ENCODE results near the gene TGFB2.

Gene TGFB2

GRCh38 chr1:218364028-218364710 lies 19.0 kb downstream of the TGFB2 start:
- DNase-seq: no peak

- no peak for DNase-seq
These were observed 20.3 kb downstream of the TGFB2 start for GRCh38 chr1:218365226-218365999.

- DNase-seq: no peak
These were observed 21.4 kb downstream of the TGFB2 start for GRCh38 chr1:218366322-218367052.

GRCh38 chr1:218367118-218367517 lies 22.0 kb downstream of the TGFB2 start:
- DNase-seq: no peak

- no peak for DNase-seq
These were observed 23.6 kb downstream of the TGFB2 start for GRCh38 chr1:218368686-218369085.

- no peak for DNase-seq
These were observed 24.8 kb downstream of the TGFB2 start for GRCh38 chr1:218369688-218370511.

GRCh38 chr1:218371927-218372672 lies 27.0 kb downstream of the TGFB2 start:
- peak in 1 of 2 experiments; percentile 8 for DNase-seq

- no peak for DNase-seq
These were observed 29.5 kb downstream of the TGFB2 start for GRCh38 chr1:218374401-218375353.

GRCh38 chr1:218376722-218377121 lies 31.6 kb downstream of the TGFB2 start:
- DNase-seq: no peak

- DNase-seq: no peak
These were observed 32.1 kb downstream of the TGFB2 start for GRCh38 chr1:218377143-218377660.

GRCh38 chr1:218380125-218380977 lies 35.2 kb downstream of the TGFB2 start:
- no peak for DNase-seq

- DNase-seq: no peak
These were observed 37.1 kb downstream of the TGFB2 start for GRCh38 chr1:218382261-218382660.

- no peak for DNase-seq
These were observed 37.9 kb downstream of the TGFB2 start for GRCh38 chr1:218383051-218383450.

GRCh38 chr1:218383681-218384080 lies 38.5 kb downstream of the TGFB2 start:
- DNase-seq: no peak

GRCh38 chr1:218384581-218384993 lies 39.5 kb downstream of the TGFB2 start:
- no peak for DNase-seq

GRCh38 chr1:218388591-218388990 lies 43.5 kb downstream of the TGFB2 start:
- DNase-seq: no peak

- DNase-seq: no peak
These were observed 45.5 kb downstream of the TGFB2 start for GRCh38 chr1:218390618-218391017.

- DNase-seq: no peak
These were observed 47.6 kb downstream of the TGFB2 start for GRCh38 chr1:218392780-218393179.

- DNase-seq: no peak
These were observed 49.3 kb downstream of the TGFB2 start for GRCh38 chr1:218394416-218394815.

- DNase-seq: no peak
These were observed 49.9 kb downstream of the TGFB2 start for GRCh38 chr1:218394989-218395388.
